DND-41 (cell line): ENCODE data around the gene FUBP3.

Experiments
- ATAC-seq: fragments of 200-7000 bp; cut with Tn5 transposase; 3 replicates; pipeline ENCODE4 v1.9.1; 2021; ENCODE audit warnings: low read depth; ENCODE audit not compliant: insufficient read depth
- DNase-seq: peaks from one replicate; pipeline ENCODE4 v3.0.0-alpha.2; 2020
- H2AFZ ChIP-seq: 2 replicates; pipeline ENCODE4 v1.6.0; 2012; ENCODE audit warnings: low read depth, low read length
- H3K27ac ChIP-seq: 2 replicates; pipeline ENCODE4 v1.5.1; 2012; ENCODE audit warnings: low read length, inconsistent platforms
- H3K27me3 ChIP-seq: fragments of 200-600 bp; sonication (generic); 2 replicates; pipeline ENCODE4 v1.6.0; 2012; ENCODE audit warnings: low read length, mild to moderate bottlenecking, inconsistent platforms; ENCODE audit not compliant: insufficient read depth, poor library complexity
- H3K36me3 ChIP-seq: 2 replicates; pipeline ENCODE4 v1.5.1; 2012; ENCODE audit warnings: low read length, inconsistent platforms; ENCODE audit not compliant: insufficient read depth
- H3K4me1 ChIP-seq: 2 replicates; pipeline ENCODE4 v1.5.1; 2012; ENCODE audit warnings: mild to moderate bottlenecking, low read length; ENCODE audit not compliant: insufficient read depth
- H3K4me2 ChIP-seq: 2 replicates; pipeline ENCODE4 v1.6.0; 2012; ENCODE audit warnings: mild to moderate bottlenecking, moderate library complexity, low read length, inconsistent platforms; ENCODE audit not compliant: insufficient read depth
- H3K4me3 ChIP-seq, 2 experiments: fragments of 200-600 bp in 1 of 2; shearing (Covaris generic) in 1 of 2; 2 replicates each; pipeline ENCODE4 v1.5.1; 2012 to 2016; ENCODE audit warnings: inconsistent platforms in 2 of 2, low read length in 2 of 2, mild to moderate bottlenecking in 2 of 2, low read depth in 1 of 2, moderate library complexity in 1 of 2
- H3K79me2 ChIP-seq: 2 replicates; pipeline ENCODE4 v1.6.0; 2012; ENCODE audit warnings: low read length, inconsistent platforms; ENCODE audit not compliant: insufficient read depth
- H3K9ac ChIP-seq: 2 replicates; pipeline ENCODE4 v1.6.0; 2012; ENCODE audit warnings: low read depth, mild to moderate bottlenecking, inconsistent platforms, low read length, moderate library complexity
- H3K9me3 ChIP-seq: 2 replicates; pipeline ENCODE4 v1.5.1; 2012; ENCODE audit warnings: low read length, moderate library complexity, mild to moderate bottlenecking, inconsistent platforms; ENCODE audit not compliant: insufficient read depth, severe bottlenecking
- H4K20me1 ChIP-seq: 2 replicates; pipeline ENCODE4 v1.6.0; 2012; ENCODE audit warnings: low read length; ENCODE audit not compliant: insufficient read depth
- EZH2 ChIP-seq: IDR thresholded peaks from 3 replicates; pipeline ENCODE4 v1.6.1; 2012; ENCODE audit warnings: borderline replicate concordance, low read depth, mild to moderate bottlenecking, moderate library complexity, low read length, inconsistent platforms; ENCODE audit not compliant: severe bottlenecking
- TF ChIP-seq, protein P1 (sequence below): IDR thresholded peaks from 2 replicates; pipeline ENCODE4 v1.5.1; 2012; ENCODE audit warnings: borderline replicate concordance, low read length, moderate library complexity, mild to moderate bottlenecking; ENCODE audit not compliant: poor library complexity, severe bottlenecking; ENCODE audit errors: extremely low read depth

The FUBP3 gene

DNA sequence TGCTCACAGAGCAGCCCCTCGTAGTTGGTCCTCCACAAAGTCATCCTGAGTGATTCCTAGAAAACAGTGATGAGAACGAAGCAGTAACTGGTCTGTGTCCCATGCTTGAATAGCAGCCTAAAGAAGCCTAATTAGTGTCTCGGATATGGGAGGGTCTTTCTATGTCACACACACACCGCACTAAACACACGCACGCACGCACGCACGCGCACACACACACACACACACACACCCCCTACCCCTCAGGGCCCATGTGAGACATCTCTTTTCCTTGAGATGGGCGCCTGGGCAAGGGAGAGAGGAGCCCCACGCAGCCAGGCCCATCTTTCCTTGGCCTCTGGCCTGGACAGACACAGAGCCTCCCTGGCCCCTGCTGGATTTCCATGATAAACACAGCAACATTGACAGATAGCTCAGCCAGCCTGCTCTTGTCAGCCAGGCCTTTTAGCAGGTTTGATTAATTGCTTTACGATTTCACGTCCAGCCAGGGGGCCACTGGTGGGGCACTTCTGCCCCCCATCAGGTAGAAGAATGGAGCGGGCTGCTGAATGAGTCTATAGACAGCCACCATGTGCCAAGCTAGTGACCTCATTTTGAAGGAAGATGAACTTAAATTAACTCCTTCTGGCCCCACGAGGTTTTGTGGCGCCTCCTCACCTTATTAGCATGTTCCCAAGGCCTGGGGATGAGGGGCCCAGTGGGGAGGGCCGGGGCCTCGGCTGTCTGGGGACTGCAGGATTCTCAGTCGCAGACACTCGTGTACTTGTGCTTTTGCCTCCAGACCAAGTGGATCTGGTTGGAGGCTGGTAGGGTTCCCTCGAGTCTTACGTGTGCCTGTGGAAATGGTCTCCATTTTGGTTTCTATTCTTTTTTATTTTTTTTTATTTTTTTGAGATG lies 48.8 kb downstream of the FUBP3 start:
- Histone ChIP-seq H3K9me3 (no peaks in the 10 kb centered on the region), H3K27ac (no peak overlapping the region), H3K9ac (no peak overlapping the region), H4K20me1 (no peaks in the 10 kb centered on the region), H3K27me3 (no peaks in the 10 kb centered on the region), H3K4me1 (no peaks in the 10 kb centered on the region), H2AFZ (no peak overlapping the region), H3K4me2 (no peak overlapping the region), H3K4me3 (no peak overlapping the region), H3K79me2 (no peaks in the 10 kb centered on the region), H3K36me3 (peaks cover 96% of the 10 kb centered on the region)
- no peak for TF ChIP-seq EZH2
- TF ChIP-seq, protein P1, sequence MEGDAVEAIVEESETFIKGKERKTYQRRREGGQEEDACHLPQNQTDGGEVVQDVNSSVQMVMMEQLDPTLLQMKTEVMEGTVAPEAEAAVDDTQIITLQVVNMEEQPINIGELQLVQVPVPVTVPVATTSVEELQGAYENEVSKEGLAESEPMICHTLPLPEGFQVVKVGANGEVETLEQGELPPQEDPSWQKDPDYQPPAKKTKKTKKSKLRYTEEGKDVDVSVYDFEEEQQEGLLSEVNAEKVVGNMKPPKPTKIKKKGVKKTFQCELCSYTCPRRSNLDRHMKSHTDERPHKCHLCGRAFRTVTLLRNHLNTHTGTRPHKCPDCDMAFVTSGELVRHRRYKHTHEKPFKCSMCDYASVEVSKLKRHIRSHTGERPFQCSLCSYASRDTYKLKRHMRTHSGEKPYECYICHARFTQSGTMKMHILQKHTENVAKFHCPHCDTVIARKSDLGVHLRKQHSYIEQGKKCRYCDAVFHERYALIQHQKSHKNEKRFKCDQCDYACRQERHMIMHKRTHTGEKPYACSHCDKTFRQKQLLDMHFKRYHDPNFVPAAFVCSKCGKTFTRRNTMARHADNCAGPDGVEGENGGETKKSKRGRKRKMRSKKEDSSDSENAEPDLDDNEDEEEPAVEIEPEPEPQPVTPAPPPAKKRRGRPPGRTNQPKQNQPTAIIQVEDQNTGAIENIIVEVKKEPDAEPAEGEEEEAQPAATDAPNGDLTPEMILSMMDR: no peak
- ATAC-seq: no peak
- no peak for DNase-seq

DNA sequence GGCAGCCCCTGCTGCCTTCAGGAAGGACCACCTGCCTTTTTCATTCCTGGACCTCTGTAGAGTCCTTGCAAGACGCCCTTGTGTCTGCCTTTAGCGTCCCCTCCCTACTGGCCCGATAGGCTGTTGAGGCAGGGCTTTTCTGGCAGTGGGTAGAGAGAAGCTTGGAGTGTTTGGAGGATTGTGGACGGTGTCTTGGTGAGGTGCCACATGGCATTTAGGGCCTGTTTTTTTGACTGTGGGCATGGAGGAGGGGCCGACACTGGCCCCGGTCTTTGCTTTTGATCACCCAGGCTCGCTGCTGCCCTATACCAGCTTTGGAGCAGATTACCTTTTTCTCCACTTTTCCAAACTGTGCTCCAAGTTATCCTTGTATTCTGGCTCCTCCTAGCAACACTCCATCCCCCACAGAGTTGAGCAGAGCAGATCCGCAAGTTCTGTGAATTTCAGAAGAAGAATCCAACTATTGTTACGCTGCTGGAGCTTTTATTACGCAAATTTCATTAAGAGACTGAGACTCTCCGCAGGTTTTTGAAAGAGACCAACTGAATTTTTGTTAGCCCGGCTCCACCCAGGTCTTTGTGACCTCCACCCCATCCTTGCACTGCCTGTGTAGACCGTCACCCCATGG lies 50.2 kb downstream of the FUBP3 start:
- H4K20me1 ChIP-seq: no peaks in the 10 kb centered on the region
- no peak overlapping the region for H3K9ac ChIP-seq
- H3K36me3 ChIP-seq: peaks cover 96% of the 10 kb centered on the region
- no peaks in the 10 kb centered on the region for H3K79me2 ChIP-seq
- no peak overlapping the region for H3K27ac ChIP-seq
- no peak overlapping the region for H2AFZ ChIP-seq
- H3K27me3 ChIP-seq: no peaks in the 10 kb centered on the region
- H3K4me3 ChIP-seq: no peak overlapping the region
- TF ChIP-seq, protein P1: no peak
- no peak for TF ChIP-seq EZH2
- no peak overlapping the region for H3K4me2 ChIP-seq
- no peaks in the 10 kb centered on the region for H3K9me3 ChIP-seq
- H3K4me1 ChIP-seq: no peaks in the 10 kb centered on the region
- ATAC-seq (no peak), DNase-seq (no peak)

DNA sequence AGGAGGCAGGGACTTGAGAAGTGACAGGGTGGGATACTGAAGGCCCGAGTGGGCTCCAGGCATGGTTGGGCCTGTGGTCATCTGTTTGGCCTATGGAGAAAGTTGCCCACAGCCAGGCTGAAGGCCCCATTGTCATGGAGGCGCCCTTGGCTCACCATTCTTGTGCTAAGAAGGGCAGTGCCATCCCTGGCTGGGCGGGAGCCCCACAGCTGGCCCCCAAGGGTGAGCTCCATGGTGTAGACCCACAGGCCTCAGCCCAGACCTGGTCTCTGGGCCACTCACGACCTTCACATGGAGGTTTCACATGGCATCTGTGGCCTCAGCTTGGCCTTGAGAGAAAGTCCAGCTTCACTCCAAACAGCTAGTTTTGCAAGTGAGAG lies 50.7 kb downstream of the FUBP3 start:
- H4K20me1 ChIP-seq: no peaks in the 10 kb centered on the region
- DNase-seq (no peak), ATAC-seq (no peak)
- H3K79me2 ChIP-seq: no peaks in the 10 kb centered on the region
- no peak overlapping the region for H3K4me2 ChIP-seq
- H3K9ac ChIP-seq: no peak overlapping the region
- H3K9me3 ChIP-seq: no peaks in the 10 kb centered on the region
- no peak overlapping the region for H3K27ac ChIP-seq
- no peak for TF ChIP-seq EZH2
- TF ChIP-seq, protein P1: no peak
- H3K4me1 ChIP-seq: no peaks in the 10 kb centered on the region
- H2AFZ ChIP-seq: no peak overlapping the region
- H3K27me3 ChIP-seq: no peaks in the 10 kb centered on the region
- H3K4me3 ChIP-seq: no peak overlapping the region
- peaks cover 96% of the 10 kb centered on the region for H3K36me3 ChIP-seq
